ENCODE data around the gene AGBL4. TPM values are rescaled to one million over a fixed set of nuclear protein-coding genes. Genes with fewer than 3 reads are reported as not detected.

Gene AGBL4
- polyA plus RNA-seq, 3 donors = 0.05 TPM; not detected in 2

DNA sequence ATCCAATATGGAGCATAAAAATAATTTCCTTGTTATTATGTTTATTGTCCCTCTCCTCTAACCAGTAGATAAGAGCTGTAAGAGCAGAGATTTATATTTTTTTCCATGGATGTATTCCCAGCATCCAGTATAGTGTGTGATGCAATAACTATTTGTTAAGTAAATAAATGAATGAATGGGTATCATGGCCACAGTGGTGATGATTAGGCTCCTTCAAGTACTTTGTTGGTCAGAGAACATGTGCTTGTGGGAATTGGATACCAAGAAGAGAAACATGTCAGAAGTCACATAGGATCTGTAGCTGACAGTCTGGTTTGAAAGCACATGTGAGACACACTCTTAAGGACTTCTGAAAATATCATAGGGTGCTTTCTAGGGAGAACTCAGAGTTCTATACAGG lies 588.5 kb downstream of the AGBL4 start:
- Mint-ChIP-seq H3K27me3 (ENCODE audit: low read depth in 3 of 3) (no peaks in the 10 kb centered on the region), H3K9me3 (peaks cover 1 to 14% (median 4%) of the 10 kb centered on the region in 7 donors), H3K4me3 (no peak overlapping the region), H3K4me1 (no peaks in the 10 kb centered on the region), H3K27ac (no peak overlapping the region), H3K36me3 (no peaks in the 10 kb centered on the region)
- Histone ChIP-seq H3K4me2 (replicated peaks; ENCODE audit: extremely low read depth, low read length, poor library complexity, severe bottlenecking) (no peak overlapping the region), H4K20me1 (ENCODE audit: insufficient read depth, low read length) (no peaks in the 10 kb centered on the region), H3K36me3 (replicated peaks in 1 of 2; ENCODE audit: control insufficient read depth in 1 of 2, insufficient read depth in 2 of 2, low read length in 2 of 2) (no peaks in the 10 kb centered on the region), H3K79me2 (ENCODE audit: insufficient read depth, low read length) (no peaks in the 10 kb centered on the region), H3K9ac (ENCODE audit: insufficient read depth, low read length, poor library complexity, severe bottlenecking) (no peak overlapping the region), H3K27ac (ENCODE audit: low read depth in 1 of 2, low read length in 2 of 2) (no peak overlapping the region), H2AFZ (ENCODE audit: insufficient read depth, low read depth, low read length, poor library complexity, severe bottlenecking) (no peak overlapping the region), H3K27me3 (ENCODE audit: control insufficient read depth in 2 of 2, insufficient read depth in 2 of 2, low read length in 2 of 2) (no peaks in the 10 kb centered on the region), H3K9me3 (replicated peaks in 1 of 2; ENCODE audit: control insufficient read depth in 1 of 2, insufficient read depth in 1 of 2, low read length in 2 of 2) (peaks cover 4 to 9% of the 10 kb centered on the region in 2 donors), H3K4me3 (replicated peaks in 1 of 3; ENCODE audit: low read depth in 2 of 3, low read length in 3 of 3) (no peak overlapping the region), H3K4me1 (ENCODE audit: control insufficient read depth in 1 of 2, insufficient read depth in 2 of 2, low read length in 2 of 2) (no peaks in the 10 kb centered on the region)
- TF ChIP-seq, protein P1, sequence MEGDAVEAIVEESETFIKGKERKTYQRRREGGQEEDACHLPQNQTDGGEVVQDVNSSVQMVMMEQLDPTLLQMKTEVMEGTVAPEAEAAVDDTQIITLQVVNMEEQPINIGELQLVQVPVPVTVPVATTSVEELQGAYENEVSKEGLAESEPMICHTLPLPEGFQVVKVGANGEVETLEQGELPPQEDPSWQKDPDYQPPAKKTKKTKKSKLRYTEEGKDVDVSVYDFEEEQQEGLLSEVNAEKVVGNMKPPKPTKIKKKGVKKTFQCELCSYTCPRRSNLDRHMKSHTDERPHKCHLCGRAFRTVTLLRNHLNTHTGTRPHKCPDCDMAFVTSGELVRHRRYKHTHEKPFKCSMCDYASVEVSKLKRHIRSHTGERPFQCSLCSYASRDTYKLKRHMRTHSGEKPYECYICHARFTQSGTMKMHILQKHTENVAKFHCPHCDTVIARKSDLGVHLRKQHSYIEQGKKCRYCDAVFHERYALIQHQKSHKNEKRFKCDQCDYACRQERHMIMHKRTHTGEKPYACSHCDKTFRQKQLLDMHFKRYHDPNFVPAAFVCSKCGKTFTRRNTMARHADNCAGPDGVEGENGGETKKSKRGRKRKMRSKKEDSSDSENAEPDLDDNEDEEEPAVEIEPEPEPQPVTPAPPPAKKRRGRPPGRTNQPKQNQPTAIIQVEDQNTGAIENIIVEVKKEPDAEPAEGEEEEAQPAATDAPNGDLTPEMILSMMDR (IDR thresholded peaks at IDR 0.05) = no peak
- intact Hi-C loops (cut with micrococcal nuclease) = no loop called here
- DNase-seq = no peak

DNA sequence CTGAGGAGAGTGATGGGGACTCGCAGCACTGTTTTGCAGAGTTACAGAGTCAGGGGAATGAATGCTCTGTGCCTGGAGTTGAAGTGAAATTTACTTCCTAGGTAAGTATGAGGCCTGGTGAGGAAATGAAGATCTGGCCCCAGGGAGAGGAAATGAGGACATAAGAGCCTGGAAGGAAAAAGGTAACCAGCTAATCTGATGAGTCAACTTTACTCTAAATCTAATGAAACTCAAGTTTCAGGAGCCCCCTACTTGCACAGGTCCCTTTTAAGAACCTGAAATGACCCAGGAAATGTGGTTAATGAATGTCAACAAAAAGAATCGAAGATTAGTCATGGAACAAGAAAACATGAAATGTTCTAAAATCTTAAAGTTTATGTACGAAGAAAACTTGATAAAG lies 599.0 kb downstream of the AGBL4 start:
- Histone ChIP-seq H2AFZ (ENCODE audit: insufficient read depth, low read depth, low read length, poor library complexity, severe bottlenecking) (no peak overlapping the region), H3K9me3 (replicated peaks in 1 of 2; ENCODE audit: control insufficient read depth in 1 of 2, insufficient read depth in 1 of 2, low read length in 2 of 2) (no peaks in the 10 kb centered on the region)

More for the DNA sequence above, 599.0 kb downstream of the AGBL4 start:
- WGBS (ENCODE audit: insufficient coverage) = 86% methylated on average over 1 of the region's 3 CpGs
- intact Hi-C loops (cut with micrococcal nuclease) = no loop called here
- Mint-ChIP-seq H3K4me3 (no peak overlapping the region), H3K4me1 (no peaks in the 10 kb centered on the region), H3K36me3 (no peaks in the 10 kb centered on the region), H3K27me3 (ENCODE audit: low read depth in 3 of 3) (peaks cover 0 to 1% (median 0%) of the 10 kb centered on the region in 3 donors), H3K9me3 (peaks cover 0 to 17% (median 9%) of the 10 kb centered on the region in 7 donors), H3K27ac (no peak overlapping the region)
- H3K79me2 ChIP-seq (ENCODE audit: insufficient read depth, low read length) = no peaks in the 10 kb centered on the region
- no peak overlapping the region for H3K27ac ChIP-seq (ENCODE audit: low read depth in 1 of 2, low read length in 2 of 2)
- no peaks in the 10 kb centered on the region for H3K36me3 ChIP-seq (replicated peaks in 1 of 2; ENCODE audit: control insufficient read depth in 1 of 2, insufficient read depth in 2 of 2, low read length in 2 of 2)
- no peak overlapping the region for H3K9ac ChIP-seq (ENCODE audit: insufficient read depth, low read length, poor library complexity, severe bottlenecking)
- no peaks in the 10 kb centered on the region for H3K4me1 ChIP-seq (ENCODE audit: control insufficient read depth in 1 of 2, insufficient read depth in 2 of 2, low read length in 2 of 2)
- no peak overlapping the region for H3K4me3 ChIP-seq (replicated peaks in 1 of 3; ENCODE audit: low read depth in 2 of 3, low read length in 3 of 3)
- no peak overlapping the region for H3K4me2 ChIP-seq (replicated peaks; ENCODE audit: extremely low read depth, low read length, poor library complexity, severe bottlenecking)
- TF ChIP-seq, protein P1 (IDR thresholded peaks at IDR 0.05) = no peak
- H4K20me1 ChIP-seq (ENCODE audit: insufficient read depth, low read length) = no peaks in the 10 kb centered on the region
- no peak for DNase-seq
- H3K27me3 ChIP-seq (ENCODE audit: control insufficient read depth in 2 of 2, insufficient read depth in 2 of 2, low read length in 2 of 2) = no peaks in the 10 kb centered on the region
